Measurements from ENCODE around the gene SEPTIN11.
A peak's percentile ranks its signal among the peaks of the same experiment; 100 is the strongest.

SEPTIN11 gene

DNA sequence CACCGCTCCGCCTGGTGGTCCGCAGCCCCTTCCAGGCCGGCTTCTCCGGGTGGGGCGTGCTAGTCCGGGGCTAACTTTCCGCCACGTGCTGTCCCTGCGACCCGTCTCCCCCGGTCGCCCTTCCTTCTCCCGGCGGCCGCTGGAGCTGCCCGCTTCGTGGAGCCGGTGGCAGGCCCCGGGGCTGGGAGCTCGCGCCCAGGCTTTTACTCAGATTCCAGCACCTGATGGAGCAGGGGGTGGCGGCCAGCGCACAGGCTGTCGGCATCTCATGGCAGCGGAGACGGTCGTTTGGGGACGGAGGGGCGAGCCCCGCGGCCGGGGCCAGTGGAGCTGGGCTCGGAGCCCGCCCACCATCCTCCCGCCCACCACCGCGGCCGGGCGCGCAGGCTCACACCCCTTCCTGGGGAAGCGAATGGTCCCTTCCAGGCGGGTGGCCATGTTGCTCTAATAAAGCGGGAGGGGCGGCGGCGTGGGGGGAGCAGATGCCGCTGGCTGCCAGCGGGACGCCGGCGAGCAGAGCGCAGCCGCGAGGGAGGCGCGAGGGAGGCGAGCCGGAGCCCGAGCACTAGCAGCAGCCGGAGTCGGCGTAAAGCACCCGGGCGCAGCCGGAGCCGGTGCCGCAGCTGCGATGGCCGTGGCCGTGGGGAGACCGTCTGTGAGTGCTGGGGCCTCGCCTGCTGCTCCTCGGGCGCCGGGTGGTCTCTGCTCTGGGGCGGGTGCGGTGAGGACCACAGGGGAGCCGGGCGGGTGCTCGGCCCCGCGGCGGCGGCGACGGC, at the start of gene SEPTIN11:
SEPTIN11 (plus strand) TSS at position 477 of the 776 bp plus-strand sequence; CDS start at position 629, 152 bp downstream.
- DNase-seq = peak; percentile 93

DNA sequence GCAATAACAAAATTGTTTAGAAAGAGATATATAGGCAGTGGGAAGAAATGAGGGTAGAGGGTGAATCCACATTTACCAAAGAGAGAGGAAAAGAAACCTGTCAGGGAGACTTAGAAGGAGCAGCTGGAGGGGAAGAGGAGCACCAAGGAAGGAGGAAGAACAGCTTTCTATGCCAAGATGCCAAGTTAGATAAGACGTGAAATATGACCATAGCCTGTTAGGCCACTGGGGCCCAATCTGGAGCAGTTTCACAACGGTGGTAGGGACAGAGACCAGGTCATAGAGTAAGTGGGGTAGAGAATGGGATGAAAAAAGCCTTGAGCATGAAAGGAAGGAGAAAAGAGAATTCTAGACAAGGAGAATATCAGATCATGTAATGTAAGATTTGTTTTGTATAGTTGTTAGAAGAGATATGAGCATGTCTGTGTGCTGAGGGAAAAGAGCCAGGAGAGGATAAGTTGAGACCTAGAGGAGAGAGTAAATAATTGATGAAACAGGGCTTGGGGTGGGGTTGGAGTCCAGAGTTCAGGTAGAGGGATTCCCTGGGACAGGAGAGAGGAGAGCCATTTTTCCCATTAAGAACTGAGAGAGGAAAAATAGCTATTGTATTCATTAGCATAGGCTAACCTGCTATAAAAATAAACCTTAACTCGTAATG, 47.2 kb upstream of the SEPTIN11 start:
- DNase-seq = no peak

DNA sequence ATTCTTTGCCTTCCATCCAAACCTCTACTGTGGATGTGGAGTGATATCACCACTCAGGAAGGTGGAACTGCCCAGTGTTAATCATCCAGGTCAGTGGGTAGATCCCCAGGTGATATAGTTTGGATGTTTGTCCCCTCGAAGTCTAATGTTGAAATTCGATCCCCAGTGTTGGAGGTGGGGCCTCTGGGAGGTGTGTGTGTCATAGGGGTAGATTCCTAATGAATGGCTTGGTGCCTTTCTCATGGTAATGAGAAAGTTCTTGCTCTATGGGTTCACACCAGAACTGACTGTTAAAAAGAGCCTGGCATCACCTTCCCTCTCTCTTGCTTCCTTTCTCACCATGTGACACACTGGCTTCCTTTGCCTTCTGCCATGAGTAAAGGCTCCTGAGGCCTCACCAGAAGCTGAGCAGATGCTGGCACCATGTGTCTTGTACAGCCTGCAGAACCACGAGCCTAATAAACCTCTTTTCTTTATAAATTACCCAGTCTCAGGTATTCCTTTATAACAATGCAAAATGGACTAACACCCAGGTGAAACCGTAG, 44.8 kb upstream of the SEPTIN11 start:
- DNase-seq = no peak

DNA sequence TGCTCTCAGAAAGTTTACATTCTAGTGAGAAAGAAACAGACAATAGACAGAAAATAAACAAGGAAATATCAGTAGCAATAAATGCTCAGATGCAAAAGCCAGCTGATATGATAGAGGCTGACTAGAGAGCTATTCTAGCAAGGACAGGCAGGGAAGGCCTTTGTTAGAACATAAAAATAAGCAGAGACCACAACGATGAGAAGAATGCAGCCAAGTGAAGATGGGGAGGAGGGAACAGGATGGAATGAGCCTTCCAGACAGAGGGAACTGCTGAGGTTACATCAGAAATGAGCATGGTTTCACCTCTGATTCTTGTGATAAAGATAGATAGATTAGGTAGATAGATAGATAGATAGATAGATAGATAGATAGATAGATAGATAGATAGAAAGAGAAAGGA, 44.0 kb upstream of the SEPTIN11 start:
- no peak for DNase-seq

DNA sequence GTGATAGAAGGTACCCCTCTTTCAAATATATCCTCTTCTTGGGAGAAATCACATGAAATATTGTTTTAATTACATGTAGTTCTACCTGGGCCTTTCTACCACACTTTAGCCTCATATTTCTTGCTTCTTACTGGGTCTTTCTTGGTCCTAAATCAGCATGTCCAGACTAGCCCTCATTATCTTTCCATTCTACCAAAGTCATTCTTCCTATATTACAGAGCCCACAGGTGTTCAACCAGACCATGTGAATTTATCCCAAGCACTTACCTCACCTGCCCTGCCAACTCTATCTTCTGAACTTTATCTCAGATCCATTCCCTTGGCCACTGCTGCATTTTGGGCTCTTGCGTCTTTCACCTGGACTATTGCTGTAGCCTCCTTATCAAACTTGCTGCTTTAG, 39.8 kb upstream of the SEPTIN11 start:
- no peak for DNase-seq

DNA sequence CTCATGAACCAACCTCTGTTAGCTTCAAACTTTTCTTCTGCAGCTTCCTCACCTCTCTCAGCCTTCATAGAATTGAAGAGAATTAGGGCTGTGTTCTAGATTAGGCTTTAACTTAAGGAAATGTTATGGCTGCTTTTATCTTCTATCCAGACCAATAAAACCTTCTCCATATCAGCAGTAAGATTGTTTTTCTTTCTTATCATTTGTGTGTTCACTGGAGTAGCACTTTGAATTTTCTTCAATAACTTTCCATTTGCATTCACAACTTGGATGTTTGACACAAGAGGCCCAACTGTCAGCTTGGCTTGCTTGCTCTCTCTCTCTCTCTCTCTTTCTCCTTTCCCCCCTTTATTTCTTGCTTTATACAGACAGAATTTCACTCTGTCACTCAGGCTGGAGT, 28.8 kb upstream of the SEPTIN11 start:
- no peak for DNase-seq

DNA sequence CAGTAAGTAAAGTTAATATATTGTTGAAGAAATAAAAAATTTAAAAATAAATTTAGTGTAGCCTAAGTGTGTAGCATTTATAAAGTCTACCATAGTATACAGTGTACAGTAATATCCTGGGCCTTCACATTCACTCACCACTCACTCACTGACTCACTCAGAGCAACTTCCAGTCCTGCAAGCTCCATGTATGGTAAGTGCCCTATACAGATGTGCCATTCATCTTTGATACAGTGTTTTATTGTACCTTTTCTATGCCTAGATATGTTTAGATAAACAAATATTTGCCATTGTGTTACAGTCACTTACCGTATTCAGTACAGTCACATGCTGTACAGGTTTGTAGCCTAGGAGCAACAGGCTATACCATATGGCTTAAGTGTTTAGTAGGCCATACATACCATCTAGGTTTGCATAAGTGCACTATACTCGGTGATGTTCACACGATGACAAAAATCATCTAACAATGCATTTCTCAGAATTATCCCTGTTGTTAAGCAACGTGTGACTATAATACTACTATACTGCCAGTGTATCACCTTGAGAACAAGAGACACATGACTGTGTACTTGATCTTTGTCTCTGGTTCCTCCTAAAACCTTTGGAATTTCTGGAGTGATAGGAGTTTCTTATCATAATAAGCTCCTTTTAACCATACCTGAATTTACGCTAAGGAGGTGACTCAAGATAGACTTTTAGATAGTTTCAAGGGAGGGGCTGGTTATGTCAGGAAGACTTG, 25.8 kb upstream of the SEPTIN11 start:
- no peak for DNase-seq

DNA sequence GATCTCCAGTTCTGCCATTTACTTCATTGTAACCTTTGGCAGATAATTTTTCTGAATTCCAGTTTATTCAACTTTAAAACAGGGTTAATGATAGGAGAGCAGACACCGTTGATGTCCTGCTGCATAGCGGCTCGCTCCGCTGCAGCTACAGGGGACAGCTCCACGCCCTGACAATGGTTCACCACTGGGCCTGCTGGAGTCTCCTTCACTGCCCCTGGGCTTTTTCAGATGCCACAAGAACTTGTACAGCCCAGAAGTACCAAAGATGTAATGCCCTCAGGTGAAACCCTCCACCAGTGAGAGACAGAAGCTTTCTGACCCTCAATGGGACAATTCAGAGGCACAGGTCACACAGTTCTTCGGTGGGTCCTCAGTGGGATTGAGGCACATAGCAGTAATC, 22.7 kb upstream of the SEPTIN11 start:
- DNase-seq = no peak

DNA sequence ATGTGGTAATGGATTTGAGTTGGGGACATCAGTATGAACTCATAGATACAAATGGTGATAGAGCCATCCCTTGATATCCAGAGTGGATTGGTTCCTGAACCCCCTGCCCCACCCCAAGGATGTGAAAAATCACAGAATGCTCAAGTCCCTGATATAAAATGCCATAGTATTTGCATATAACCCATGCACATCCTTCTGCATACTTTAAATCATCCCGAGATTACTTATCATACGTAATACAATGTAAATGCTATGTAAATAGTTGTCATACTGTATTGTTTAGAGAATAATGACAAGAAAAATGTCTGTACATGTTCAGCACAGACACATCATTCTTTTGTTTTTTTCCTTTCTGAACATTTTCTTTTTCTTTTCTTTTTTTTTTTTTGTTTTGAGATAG, 18.9 kb upstream of the SEPTIN11 start:
- no peak for DNase-seq

DNA sequence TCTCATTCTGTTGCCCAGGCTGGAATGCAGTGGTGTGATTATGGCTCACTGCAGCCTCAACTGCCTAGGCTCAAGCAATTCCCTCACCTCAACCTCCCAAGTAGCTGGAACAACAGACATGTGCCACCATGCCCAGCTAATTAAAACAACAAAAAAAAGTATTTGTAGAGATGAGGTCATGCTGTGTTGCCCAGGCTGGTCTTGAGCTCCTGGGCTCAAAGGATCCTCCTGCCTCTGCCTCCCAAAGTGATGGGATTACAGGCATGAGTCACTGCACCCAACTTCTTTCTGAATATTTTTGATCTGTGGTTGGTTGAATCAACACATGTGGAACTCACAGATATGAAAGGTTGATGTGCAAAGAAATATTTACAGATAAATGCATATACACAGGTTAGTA, 18.5 kb upstream of the SEPTIN11 start:
- no peak for DNase-seq

DNA sequence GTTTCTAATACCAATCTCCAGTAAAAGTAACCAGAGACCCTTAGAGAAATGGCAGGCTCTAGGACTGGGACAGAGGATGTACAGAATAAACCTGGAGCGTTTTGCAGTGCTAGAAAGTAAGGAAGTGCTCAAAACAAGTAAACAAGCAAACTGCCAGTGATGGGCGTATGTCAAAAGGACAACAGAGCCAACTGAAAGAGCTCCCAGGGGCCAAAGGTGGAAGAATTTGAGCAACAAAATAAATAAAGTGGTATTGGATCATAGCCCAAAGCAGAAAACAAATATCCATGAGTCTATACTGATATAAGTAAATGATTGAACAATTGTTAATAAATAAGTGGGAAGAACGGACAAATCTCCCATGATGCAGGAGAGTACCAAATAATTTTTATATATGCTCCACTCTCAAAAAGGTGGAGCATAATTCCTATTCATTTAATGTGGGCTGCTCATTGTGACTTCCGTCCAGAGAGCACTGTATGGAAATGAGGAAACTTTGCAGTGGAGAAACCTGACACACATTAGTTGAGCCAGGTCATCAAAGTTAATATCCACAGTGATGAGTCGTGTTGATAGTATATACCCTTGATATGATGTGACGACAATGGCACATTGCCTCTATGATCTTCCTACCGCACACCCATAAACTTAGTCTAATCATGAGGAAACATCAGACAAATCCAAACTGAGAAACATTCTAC, 17.8 kb upstream of the SEPTIN11 start:
- no peak for DNase-seq

DNA sequence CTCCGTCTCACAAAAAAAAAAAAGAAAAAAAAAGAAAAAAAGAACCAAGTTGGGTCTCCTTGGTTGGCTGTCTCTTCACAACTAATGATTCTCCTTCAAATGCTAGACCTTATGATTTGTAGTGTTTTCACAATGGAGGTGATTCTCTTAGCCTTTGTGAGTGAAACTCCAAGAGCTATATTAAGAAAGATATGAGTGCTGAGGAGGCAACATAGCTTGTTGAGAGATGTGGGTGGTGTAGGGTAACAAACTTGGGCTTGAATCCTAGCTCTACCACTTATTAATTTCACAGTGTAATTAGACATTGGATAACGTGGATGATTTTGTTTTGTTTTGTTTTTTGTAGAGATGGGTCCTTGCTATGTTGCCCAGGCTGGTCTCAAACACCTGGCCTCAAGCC, 10.4 kb upstream of the SEPTIN11 start:
- no peak for DNase-seq

DNA sequence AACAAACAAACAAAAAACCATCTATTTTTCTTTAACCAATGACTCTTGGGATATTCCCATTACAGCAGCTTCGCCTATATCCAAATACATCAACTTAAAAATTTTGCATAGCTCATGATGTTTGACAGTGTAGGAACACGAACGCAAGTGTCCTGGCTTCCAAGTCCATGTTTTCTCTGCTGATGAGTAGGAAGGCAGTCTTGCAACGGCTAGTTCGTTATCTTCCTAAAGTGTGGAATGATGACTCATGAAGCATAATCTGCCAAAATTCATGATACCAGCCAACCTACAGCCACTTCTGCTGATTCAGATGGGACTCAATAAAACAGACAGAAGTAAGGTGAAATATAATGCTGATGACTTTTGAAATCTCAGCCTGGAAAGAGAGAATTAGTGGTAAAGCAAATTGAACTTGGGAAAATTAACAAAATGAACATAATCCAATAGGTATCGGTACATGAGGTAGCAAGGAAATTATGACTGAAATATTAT, 6.4 kb upstream of the SEPTIN11 start:
- no peak for DNase-seq

DNA sequence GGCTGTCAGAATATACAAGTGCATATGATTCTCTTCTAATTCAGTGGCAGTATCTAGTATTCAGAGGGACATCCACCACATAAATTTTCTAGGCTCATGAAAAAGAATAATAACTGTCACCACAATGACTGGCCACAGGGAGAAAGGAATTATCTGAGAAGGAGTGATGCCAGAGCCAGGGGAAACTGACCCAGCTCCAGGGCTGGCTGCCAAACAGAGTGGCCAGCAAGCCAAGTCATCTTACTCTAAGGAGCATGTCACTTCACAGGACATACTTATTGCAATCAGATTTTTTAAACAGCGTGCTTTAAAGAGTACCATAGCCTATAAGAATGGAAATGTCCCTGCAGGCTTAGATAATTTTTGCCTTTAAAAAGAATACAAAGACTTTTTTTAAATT, 5.8 kb upstream of the SEPTIN11 start:
- no peak for DNase-seq

DNA sequence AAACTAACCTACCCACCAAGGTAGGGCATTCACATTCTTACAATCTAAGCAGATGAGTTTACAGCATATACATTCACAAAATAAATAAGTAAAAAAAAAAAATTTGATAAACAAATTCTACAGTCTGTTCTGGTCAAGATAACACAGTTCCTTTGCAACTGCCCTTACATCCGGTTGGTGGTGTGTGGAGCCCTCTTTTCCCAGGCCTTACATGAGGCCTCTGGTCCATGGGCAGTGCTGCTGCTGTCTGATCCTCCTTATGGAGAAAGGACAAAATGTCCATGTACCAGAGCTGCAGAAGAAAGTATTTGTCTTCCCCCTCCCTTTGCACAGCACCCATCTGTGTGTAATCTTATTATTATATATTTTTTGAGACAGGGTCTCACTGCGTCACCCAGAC, 2.2 kb upstream of the SEPTIN11 start:
- no peak for DNase-seq

DNA sequence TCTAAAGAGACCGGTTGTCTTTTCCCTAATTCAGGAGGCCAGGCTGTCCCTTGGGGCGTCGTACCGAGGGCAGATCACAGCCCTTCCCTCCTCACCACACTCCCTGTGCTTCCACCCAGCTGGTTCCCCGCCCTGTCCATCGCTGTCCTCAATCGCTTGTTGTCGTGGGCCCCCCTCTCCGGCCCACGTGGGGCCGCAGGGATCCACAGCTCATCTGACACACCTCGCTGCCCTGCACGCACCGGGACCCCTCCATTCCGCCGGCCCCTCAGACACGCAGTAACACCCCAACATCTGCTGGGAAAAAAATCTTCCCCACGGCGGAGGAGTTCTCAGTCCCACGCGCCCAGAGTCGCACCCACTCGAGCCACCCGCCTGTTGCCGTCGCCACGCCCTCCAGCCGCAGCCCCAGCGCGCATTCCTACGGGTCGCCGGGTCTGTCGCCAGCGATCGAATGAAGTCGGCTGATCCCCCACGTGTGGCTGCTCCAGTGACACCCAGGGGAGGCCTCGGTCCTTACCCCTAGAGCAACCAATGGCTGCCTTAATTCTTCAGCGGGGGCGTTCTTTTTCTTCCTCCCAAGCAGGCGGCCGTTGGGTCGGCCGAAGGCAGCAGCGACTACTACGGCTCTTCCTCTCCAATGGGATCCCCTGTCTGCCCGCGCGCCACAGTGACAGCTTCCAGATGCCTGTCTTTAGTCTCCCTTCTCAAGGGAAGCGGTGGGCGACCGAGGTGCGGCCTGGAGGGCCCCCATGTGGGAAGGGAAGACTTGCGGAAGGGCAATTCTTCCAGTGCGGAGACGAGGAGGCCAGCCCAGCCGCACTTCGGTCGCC, 893 bp upstream of the SEPTIN11 start:
- peak; percentile 29 for DNase-seq

DNA sequence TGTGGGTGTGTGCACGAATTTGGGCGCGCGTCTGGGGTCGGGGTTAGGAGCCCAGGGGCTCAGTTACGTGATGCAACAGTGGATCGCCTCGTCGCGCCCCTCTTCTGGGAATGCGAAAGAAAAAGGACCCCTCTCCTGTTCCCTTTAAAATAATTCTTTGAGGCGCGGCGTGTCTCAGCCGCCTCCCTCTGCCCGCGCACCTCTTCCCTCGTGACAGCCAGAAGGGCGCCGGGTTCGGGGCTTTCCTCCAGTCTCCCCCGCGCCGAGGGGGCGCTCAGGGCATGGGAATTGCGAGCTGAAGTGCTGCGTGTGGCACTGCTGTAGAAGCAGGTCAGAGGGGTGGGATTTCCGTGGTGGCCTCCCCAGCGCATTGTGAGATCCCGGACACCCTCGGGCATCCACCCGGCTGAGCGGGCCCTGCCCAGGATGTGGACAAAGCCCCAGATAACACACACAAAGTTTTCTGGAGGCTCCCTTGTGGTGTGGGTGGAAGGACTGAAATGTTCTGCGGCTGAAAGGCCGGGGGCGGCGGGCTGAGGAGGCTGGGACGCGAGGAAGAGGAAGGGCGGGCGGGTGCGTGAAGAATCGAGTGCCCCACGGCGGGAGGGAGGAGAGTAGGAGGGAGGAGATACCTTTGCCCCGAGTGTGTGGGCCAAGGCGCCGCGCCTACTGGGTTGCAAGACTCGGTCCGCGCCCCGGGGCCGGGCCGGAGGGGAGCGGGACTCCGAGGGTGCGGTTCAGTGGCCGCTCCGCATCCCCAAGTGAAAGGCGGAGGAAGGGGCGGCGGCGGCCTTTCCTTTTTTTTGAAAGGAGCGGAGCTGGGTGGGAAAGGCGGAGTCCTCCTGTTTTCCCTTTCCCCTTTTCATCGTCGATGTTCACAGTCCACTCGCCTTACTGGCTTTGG, 752 bp downstream of the SEPTIN11 start:
- DNase-seq = no peak

DNA sequence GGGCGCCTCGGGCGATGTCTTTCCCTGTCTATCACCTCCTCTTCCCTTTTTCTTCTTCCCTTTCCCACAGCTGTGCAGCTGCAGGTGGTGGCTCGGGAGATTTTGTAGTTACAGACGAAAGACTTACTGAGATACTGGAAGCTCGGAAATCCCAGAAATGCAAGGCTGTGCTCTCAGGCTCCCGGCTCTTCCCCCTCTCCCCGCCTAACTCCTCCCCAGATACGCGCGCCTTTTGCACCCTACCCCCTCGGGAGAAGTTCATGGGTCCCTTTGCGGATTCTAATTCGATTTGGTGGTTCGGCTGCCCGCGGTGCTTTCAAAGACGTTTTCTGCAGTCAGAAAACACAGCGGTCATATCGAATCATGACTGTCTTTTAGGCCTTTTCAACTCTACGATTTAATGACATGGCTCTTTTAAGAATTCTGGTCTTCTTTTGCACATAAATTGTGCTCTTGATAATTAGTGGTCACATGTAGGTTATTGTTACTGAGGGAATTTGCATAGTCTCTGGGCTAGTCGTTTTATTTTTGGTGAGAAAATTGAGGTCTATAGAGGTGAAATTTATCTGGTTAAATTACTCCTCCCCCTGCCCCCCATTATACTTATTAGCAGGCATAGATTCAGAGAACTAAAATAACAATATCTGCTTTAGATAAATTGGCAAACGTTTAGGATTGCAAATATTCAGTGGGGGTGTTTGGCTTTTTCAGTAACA, 1.6 kb downstream of the SEPTIN11 start:
- DNase-seq = no peak

DNA sequence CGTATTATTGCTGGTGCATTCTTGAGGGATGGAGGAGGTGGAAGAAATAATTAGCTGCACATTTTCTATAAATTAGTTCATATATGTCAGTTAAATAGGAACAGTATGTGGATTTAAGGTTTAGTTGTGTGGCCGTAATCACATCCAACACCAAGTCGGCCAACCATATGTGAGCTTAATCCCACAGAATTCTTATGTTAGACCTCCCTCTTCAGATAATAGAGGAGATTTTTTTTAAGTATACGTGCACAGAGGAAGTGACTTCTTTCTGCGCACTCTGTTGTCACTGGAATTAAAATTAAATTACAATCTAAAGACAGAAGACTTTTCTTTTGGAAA, 2.1 kb downstream of the SEPTIN11 start:
- no peak for DNase-seq

DNA sequence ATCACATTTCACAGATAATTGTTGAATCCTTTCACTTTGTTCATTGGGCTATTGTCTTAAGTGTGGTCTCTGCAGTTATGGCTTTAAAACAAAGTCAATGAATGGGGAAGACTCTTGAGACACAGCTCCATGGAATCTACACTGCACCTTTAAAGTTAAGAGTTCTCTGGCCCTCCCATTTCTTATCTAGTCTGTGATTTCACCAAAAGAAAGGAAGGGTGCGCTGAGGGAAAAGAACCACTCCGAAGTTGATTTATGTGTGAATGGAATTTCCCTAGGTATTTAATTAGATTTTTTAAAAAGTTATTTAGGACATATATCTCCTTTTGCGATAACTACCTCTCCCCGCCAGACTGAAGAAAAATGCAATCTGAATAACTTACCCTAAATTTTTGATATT, 2.5 kb downstream of the SEPTIN11 start:
- DNase-seq = no peak

Data from amniotic stem cell (primary cell).